Esophagus muscularis mucosa (tissue), 4 donors: Measurements from ENCODE around the gene BPTF. TPM values are rescaled to one million over a fixed set of nuclear protein-coding genes. Genes with fewer than 3 reads are reported as not detected.
"Not testable (repeated sequence)": the region's sequence is repeated elsewhere in the genome, so short reads cannot be mapped to it uniquely, and the experiment has no call there.

Experiments used
- DNase-seq: peaks from one replicate; pipeline ENCODE4 v3.0.0-alpha.2; 2017; ENCODE audit errors: extremely low spot score
- H3K27ac ChIP-seq, 4 donors: fragments of 200-600 bp; sonication (generic); replicated peaks in 1 of 4; 1 replicate in 3 of 4; 2 replicates in 1 of 4; pipeline ENCODE4 v1.5.1; 2016 to 2019; ENCODE audit warnings: mild to moderate bottlenecking in 1 of 4
- H3K27me3 ChIP-seq, 4 donors: fragments of 200-600 bp; sonication (generic); one replicate each; pipeline versions ENCODE4 v1.5.1 to v1.6.0; 2016 to 2019
- H3K36me3 ChIP-seq, 4 donors: fragments of 200-600 bp; sonication (generic); one replicate each; pipeline ENCODE4 v1.5.1; 2016 to 2019
- H3K4me1 ChIP-seq, 4 donors: fragments of 200-600 bp; sonication (generic); one replicate each; pipeline ENCODE4 v1.5.1; 2016 to 2019
- H3K4me3 ChIP-seq, 4 donors: fragments of 200-600 bp; sonication (generic); 1 replicate in 2 of 4; 2 replicates in 2 of 4; pipeline ENCODE4 v1.5.1; 2016 to 2019; ENCODE audit warnings: mild to moderate bottlenecking in 4 of 4, moderate library complexity in 1 of 4
- H3K9me3 ChIP-seq, 4 donors: fragments of 200-600 bp; sonication (generic); 1 replicate in 3 of 4; 2 replicates in 1 of 4; pipeline ENCODE4 v1.5.1; 2016 to 2019
- CTCF ChIP-seq, 3 experiments: fragments of 200-600 bp in 2 of 3; fragments of 450-650 bp in 1 of 3; sonication (generic) in 2 of 3; IDR thresholded peaks; one replicate each; pipeline ENCODE4 v1.5.1; 2017 to 2019; ENCODE audit warnings: antibody characterized with exemption in 3 of 3, mild to moderate bottlenecking in 2 of 3, moderate library complexity in 1 of 3
- EP300 ChIP-seq: sonication (generic); formaldehyde crosslinking; IDR thresholded peaks from one replicate; pipeline ENCODE4 v1.6.1; 2017; ENCODE audit warnings: antibody characterized with exemption
- POLR2A ChIP-seq: fragments of 450-650 bp; IDR thresholded peaks from one replicate; pipeline ENCODE4 v1.6.1; 2017; ENCODE audit warnings: antibody characterized with exemption, moderate library complexity, mild to moderate bottlenecking, low read depth
- POLR2AphosphoS5 ChIP-seq, 2 donors: sonication (generic); formaldehyde crosslinking; IDR thresholded peaks; one replicate each; pipeline ENCODE4 v1.6.1; 2017; ENCODE audit warnings: antibody characterized with exemption in 2 of 2
- WGBS: methylation state at CpG from one replicate; pipeline ENCODE4 v1.1.5; 2018; 5-methylcytosine and 5-hydroxymethylcytosine counted together
- intact Hi-C: fragments of 100-400 bp; cut with DNase I; formaldehyde crosslinking; loops from one replicate; pipeline ENCODE4 v1.15.1; 2023
- total RNA-seq, 4 donors: library from RNA; depleted of rRNA; stranded (reverse); fragments of >200 nt; gene quantifications; one replicate each; pipeline versions ENCODE4 v1.1.0 to v1.2.1, GENCODE V29; 2016

Gene BPTF
- total RNA-seq, 4 donors from 2014 or later = 60.3 to 77.7 (median 74.2) TPM

GRCh38 chr17:67902511-67903231 lies 77.4 kb downstream of the BPTF start:
- no peak for DNase-seq
- Histone ChIP-seq H3K4me1 (no peaks in the 10 kb centered on the region), H3K9me3 (no peaks in the 10 kb centered on the region), H3K4me3 (no peak overlapping the region), H3K27ac (no peak overlapping the region), H3K36me3 (peaks cover 30 to 94% (median 75%) of the 10 kb centered on the region in 4 donors), H3K27me3 (no peaks in the 10 kb centered on the region)
- 87% methylated on average over 12 of the region's 12 CpGs for WGBS
- no peak for TF ChIP-seq POLR2AphosphoS5 (IDR thresholded peaks at IDR 0.05)
- no peak for TF ChIP-seq POLR2A
- TF ChIP-seq CTCF (IDR thresholded peaks at IDR 0.05) = no peak
- TF ChIP-seq EP300 = no peak
- intact Hi-C loops = no loop called here

- peaks cover 33 to 94% (median 65%) of the 10 kb centered on the region in 4 donors for H3K36me3 ChIP-seq
- intact Hi-C loops, H3K27me3 ChIP-seq, H3K4me3 ChIP-seq, H3K4me1 ChIP-seq, DNase-seq, H3K9me3 ChIP-seq, H3K27ac ChIP-seq: not testable (repeated sequence)
- 67% methylated on average over 2 of the region's 2 CpGs for WGBS
Observed at GRCh38 chr17:67905298-67905697, 80.0 kb downstream of the BPTF start.

- H3K27ac ChIP-seq, intact Hi-C loops, H3K27me3 ChIP-seq, H3K9me3 ChIP-seq, DNase-seq, H3K4me1 ChIP-seq, H3K4me3 ChIP-seq: not testable (repeated sequence)
- WGBS = 88% methylated on average over 7 of the region's 7 CpGs
- peaks cover 45 to 87% (median 51%) of the 10 kb centered on the region in 4 donors for H3K36me3 ChIP-seq
Observed at GRCh38 chr17:67910117-67910803, 85.0 kb downstream of the BPTF start.

GRCh38 chr17:67911059-67911782 lies 85.9 kb downstream of the BPTF start:
- Histone ChIP-seq H3K27ac (no peak overlapping the region), H3K27me3 (no peaks in the 10 kb centered on the region), H3K4me1 (peaks cover 0 to 5% (median 0%) of the 10 kb centered on the region in 4 donors), H3K9me3 (no peaks in the 10 kb centered on the region), H3K4me3 (no peak overlapping the region), H3K36me3 (peaks cover 43 to 86% (median 45%) of the 10 kb centered on the region in 4 donors)
- TF ChIP-seq POLR2AphosphoS5 (IDR thresholded peaks at IDR 0.05) = no peak
- TF ChIP-seq EP300 = no peak
- TF ChIP-seq POLR2A = no peak
- TF ChIP-seq CTCF (IDR thresholded peaks at IDR 0.05) = no peak
- intact Hi-C loops = no loop called here
- DNase-seq = no peak
- 97% methylated on average over 10 of the region's 10 CpGs for WGBS

GRCh38 chr17:67912088-67912487 lies 86.8 kb downstream of the BPTF start:
- intact Hi-C loops = no loop called here
- H3K27ac ChIP-seq = no peak overlapping the region
- H3K4me3 ChIP-seq = no peak overlapping the region
- WGBS = 92% methylated on average over 4 of the region's 4 CpGs
- H3K36me3 ChIP-seq = peaks cover 37 to 80% (median 40%) of the 10 kb centered on the region in 4 donors
- no peaks in the 10 kb centered on the region for H3K27me3 ChIP-seq
- TF ChIP-seq POLR2A (no peak), EP300 (no peak), CTCF (IDR thresholded peaks at IDR 0.05) (no peak), POLR2AphosphoS5 (IDR thresholded peaks at IDR 0.05) (no peak)
- peaks cover 0 to 5% (median 0%) of the 10 kb centered on the region in 4 donors for H3K4me1 ChIP-seq
- no peaks in the 10 kb centered on the region for H3K9me3 ChIP-seq
- no peak for DNase-seq
